Activated CD8-positive, alpha-beta memory T cell treated with anti-CD3 and anti-CD28 coated beads, Interleukin-2, amount 50 U/mL, for 48 hours (primary cell): ENCODE measurements around the gene FAM217A.
A peak's percentile ranks its signal among the peaks of the same experiment; 100 is the strongest.

Experiments used
- DNase-seq: peaks from one replicate; pipeline ENCODE4 v3.0.0-alpha.2; 2020

FAM217A gene

GRCh38 chr6:4084444-4085331 is 5.8 kb upstream of the FAM217A start:
- DNase-seq = no peak

DNA sequence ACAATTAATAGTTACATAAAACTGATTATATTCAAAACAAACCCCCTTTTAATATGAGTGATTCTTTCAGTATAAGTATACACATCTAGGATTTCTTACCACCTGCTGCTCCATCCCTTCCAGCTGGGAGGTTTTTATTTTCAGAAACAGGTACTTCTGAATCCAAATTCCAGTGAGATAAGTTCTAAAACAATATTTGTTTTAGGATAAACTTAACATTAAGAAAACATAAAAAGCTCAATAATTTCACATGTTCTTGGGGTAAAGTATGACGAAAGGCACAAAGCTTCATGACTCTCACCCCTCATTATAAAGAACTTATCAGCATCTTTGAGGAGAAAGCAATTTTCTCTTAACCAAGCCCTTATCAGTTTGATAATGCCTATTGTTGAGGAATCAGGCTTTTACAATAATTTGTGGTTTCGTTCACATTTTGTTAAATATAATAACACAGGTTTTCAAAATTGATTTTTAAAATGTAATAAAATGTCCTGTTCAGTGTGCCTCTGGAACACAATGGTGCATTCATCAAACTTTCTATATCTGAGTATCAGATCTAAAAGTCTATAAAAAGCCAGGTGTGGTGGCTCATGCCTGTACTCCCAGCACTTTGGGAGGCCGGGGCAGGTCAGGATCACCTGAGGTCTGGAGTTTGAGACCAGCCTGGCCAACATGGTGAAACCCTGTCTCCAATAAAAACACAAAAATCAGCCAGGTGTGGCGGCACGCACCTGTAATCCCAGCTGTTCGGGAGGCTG is 4.3 kb downstream of the FAM217A start:
- no peak for DNase-seq

- no peak for DNase-seq
Observed at GRCh38 chr6:4071330-4071729, 7.6 kb downstream of the FAM217A start.

DNA sequence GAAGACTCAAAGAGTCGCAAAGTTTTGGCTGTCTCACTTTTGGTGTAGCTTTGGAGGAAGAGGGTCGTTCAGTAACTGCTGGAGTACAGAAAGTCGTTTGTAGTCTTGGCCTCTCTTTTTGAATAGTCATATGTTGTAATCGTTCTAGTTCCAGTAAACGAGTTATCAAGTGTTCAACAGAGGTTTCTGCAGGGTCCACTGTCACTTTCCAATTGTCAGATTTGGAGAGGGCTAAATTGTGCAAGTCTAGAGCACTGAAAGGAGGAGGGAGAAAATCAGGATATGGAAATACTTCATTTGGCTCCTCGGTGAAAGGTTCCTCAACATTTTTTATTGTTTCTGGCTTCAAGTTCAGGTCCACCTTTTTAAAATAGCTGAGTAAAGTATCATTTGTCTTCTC is 9.7 kb downstream of the FAM217A start:
- no peak for DNase-seq

DNA sequence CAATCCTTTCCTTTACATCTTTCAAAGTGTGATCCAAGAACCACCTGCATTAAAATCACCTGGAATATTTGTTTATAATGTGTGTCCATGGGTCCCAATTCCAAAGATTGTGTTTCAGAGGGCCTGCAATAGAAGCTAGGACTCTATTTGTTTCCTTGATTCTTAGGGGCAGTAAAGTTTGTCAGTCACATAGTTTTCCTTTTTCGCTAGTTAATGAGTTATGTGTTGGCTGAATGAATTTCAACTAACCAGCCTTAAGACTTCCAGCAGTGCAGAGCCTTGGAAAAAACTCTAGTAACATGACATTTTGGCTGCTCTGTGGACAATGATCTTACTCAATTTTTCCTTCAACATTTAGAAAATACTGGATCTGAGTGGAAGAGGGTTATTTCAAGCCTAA is 11.3 kb downstream of the FAM217A start:
- DNase-seq = no peak

GRCh38 chr6:4066029-4066755 is 12.7 kb downstream of the FAM217A start:
- DNase-seq = no peak

DNA sequence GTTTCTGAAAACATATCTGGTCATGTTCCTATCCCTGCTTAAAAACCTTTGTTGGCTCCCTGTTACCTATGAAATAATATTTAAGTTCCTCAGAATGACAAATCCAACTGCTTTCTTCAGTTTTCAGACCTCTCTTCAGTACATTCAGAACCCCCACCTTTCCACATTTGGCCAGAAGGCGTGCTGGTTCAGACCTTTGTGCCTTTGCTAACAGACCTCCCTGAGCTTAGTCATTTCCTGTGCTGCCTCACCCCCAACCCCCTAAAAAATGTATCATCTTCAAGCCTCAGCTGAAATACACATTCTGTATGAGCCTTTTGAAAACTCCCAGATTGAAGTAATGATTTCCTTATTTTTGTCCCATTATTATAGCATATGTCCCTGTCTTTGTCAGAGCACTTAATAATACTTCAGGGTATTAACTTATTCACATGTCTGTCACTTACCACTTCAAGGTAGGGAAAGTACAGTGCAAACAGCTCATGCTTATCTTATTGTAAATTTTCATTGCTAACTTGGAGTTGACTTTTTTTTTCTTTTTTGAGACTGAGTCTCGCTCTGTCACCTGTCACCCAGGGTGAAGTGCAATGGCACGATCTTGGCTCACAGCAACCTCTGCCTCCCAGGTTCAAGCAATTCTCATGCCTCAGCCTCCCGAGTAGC is 19.7 kb downstream of the FAM217A start:
- peak; percentile 64 for DNase-seq

- DNase-seq = no peak
Observed at GRCh38 chr6:4057036-4057435, 21.9 kb downstream of the FAM217A start.

DNA sequence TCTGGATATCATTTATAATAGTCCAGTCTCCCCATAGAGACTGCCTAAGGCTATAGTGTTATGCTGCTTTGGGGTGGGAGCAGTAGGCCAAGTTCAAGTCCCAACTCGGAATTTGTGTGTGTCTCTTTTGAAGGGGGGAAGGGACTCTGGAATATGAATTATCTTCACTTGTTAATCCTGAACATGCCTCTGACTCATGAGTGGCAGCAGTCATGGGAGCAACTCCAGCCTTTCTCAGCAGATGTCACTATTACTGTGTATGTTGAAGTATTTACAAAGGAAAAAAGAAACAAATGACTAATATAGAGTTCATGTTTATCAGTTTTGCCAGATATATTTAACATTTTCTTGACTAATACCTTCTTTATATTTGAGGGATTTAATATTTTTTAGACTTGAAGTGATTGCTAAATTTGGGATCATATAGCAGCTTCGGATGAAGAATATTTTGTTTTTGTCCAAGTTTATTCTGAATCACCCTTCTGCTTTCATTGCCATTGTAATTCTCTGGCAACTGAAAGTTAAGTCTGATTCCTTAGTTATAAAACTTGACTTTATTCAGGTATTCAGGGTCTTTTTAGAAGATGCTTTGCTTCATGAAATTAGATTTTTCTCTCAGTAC is 23.4 kb downstream of the FAM217A start:
- no peak for DNase-seq

- no peak for DNase-seq
Observed at GRCh38 chr6:4049246-4049645, 29.7 kb downstream of the FAM217A start.

DNA sequence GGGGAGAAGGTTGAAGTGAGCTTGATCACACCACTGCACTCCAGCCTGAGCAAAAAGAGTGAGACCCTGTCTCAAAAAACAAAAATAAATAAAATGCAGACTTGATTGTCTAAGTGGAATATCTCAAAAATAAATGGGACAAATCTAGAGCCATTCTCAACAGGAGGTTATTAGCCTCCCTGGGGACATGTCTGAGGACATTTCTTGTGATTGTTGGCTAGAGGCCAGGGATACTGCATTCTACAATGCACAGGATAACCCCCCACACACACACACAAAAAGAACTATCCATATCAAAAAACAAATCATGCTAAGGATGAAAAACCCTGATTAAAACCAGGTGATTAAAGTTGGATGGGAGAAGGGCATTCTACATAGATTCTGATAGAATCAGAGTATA is 37.5 kb downstream of the FAM217A start:
- DNase-seq = no peak

DNA sequence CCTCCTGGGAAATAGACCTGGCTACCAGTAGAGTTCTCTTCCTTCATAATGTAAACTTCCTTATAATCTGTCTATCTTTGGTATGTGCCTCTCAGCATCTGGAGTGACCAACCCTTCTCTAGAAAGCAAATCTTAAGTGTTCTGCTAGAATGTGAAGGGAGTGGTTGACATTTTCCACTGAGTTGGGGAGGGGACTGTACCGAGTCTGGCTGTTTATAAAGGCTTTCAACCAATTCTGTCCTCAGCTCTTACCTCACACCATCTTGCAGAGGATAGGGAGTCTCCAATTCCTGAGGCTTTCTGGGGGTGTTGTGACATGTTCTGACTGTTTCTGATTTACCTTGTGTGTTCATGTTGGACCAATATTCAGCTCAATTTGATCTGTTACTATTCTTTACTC is 39.6 kb downstream of the FAM217A start:
- DNase-seq = no peak

GRCh38 chr6:4036581-4036980 is 42.4 kb downstream of the FAM217A start:
- no peak for DNase-seq

DNA sequence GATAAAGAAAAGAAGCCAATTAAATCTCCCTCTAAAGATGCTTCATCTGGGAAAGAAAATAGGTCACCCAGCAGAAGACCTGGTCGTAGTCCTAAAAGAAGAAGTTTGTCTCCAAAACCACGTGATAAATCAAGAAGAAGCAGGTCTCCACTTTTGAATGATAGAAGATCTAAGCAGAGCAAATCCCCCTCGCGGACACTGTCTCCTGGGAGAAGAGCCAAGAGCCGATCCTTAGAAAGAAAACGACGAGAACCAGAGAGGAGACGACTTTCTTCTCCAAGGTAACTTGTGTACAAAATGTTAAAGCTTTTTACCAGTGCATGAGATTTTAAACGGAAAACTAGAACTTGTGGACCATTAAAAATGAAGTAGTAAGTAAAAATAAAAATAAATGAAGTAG is 46.5 kb downstream of the FAM217A start:
- DNase-seq = no peak

- no peak for DNase-seq
Observed at GRCh38 chr6:4031442-4031841, 47.5 kb downstream of the FAM217A start.

DNA sequence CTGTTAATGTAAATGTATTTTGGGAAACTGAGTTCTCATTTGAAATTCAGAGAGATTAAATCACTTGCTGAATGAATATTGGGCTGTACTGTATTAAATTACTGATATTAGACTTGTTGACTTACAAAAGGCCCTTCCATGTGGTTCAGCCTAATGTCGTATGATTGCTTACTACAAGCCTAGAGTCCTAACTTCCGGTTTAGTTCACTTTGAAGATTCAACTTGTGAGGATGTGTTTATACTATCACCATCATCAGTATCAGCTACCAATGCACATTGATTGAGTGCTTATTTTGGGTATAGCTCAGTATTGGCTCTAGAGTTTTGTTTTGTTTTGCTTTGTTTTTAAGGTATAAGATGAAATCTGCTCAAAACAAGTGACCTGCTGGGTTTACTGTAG is 48.3 kb downstream of the FAM217A start:
- no peak for DNase-seq

DNA sequence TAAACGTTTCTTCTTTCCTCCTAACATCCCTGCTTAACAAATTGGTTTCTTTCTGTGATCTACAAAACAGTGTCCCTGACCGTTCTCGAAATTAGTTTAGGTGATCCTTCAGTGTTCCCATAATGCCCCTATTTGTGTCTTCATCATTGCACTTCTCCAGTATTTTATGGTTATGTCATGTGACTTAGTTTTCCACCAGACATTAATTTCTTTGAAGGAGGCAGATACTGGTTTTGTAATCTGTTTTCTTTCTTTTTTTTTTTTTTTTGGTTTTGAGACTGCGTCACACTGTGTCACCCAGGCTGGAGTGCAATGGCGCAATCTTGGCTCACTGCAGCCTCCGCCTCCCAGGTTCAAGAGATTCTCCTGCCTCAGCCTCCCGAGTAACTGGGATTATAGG is 49.2 kb downstream of the FAM217A start:
- no peak for DNase-seq

DNA sequence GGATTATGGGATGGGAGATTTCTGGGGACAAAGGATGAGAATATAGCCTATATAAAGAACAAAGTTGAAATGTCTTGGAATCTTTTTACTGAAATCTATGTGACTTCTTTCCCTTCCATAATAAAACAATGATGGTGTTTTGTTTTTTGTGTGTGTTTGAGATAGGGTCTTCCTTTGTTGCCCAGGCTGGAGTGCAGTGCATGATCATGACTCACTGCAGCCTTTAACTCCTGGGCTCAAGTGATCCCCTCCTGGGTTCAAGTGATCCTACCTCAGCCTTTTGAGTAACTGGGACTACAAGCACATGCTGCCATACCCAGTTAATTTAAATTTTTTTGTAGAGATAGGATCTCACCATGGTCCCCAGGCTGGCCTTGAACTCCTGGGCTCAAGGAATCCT is 50.9 kb downstream of the FAM217A start:
- no peak for DNase-seq

- DNase-seq = no peak
Observed at GRCh38 chr6:4025681-4026080, 53.3 kb downstream of the FAM217A start.

DNA sequence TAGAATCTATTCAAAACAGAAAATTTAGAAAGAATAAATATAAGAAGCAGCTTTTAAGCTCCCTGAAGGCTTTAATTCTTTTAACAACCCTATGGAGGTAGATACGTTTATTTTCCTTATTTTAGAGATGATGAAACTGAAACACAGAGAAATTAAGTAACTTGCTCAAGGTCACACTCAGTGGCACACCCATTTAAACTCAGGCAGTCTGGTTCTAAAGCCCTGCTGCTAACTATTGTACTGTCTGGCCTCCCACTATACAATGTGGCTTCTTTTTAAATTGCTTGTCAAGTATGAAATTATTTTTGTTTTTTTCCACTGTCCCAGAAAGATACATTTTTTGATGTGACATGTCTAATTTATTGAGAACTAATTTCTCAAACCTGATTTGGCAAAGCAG is 55.7 kb downstream of the FAM217A start:
- no peak for DNase-seq

GRCh38 chr6:4021854-4022695 is 56.9 kb downstream of the FAM217A start:
- DNase-seq = no peak
